Activated CD4-positive, alpha-beta T cell treated with anti-CD3 and anti-CD28 coated beads, Interleukin-10, Interleukin-2, amounts not matched to agents 100 ng/mL and 50 ng/mL, durations not matched to agents 16 hours and 8 hours (primary cell): ENCODE results near the gene AUH.

Source experiments
- DNase-seq: peaks from one replicate; pipeline ENCODE4 v3.0.0-alpha.2; 2020

AUH gene

DNA sequence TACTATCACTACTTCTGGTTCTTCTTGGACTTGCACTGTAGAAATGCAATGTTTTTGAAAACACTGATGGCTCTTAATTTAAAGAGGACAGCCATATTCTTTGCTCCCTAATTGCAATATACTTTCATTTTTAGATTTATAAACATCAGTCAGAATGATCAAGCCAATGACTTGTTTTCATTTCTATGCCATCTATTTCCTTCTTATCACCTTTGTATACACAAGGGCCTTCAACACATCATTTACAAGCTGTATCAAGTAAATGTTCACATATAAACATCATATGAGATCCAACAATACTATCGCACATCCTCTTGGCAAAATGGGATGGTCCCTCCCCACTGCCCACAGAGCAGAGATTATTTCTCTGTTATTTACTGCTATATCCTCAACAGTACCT lies 24.9 kb downstream of the AUH start:
- DNase-seq, result no peak

GRCh38 chr9:91334053-91334452 lies 27.7 kb downstream of the AUH start:
- peak; percentile 32 for DNase-seq

DNA sequence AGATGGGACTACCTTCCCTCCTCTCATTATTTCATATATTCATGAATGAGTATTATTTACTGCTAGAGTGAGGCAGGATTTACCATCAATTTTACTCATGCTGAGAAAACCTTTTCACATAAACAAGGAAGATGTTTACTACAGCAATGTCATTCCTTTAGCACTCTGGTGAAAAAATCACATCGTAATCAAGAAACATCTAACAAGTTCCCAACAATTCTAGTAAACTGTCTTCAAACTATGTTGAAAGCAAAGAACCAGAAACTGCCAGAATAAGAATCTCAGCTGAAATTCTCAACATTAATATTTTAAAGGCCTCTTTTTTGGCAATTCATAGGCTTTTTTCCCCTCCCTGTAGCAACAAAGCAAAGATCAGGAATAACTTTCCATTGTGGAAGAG lies 28.2 kb downstream of the AUH start:
- DNase-seq, result no peak

DNA sequence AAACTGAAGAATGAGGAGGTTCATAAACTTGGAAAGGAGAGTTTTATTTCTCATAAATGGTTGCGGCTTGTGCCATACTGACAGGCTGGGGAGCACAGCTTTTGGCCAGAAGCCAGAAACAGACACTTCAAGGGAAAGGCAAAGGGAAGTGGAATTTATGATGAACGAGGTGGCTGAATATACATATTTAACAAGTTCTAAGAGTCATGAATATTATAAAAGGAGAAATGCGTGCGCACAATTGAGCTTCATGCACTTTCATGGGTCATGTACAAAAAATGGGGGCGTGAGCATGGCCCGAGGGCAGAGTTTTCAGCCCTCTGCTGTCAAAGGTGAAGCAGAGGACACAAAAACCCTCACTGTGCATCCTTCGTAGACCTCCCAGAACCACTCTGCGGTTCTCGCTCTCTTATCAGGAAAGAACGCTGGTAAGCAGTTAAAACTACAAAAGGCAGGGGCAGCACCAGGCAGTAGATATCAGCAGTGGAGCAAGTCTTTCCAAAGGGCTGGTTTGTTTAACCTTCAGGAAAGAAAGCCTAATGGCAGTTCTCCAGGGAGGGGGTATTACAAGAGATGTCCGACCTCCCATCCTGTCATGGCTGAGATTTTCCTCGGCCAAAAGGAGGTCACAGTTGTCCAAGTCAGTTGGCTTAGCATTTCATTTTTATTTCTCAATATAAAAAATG lies 29.0 kb downstream of the AUH start:
- DNase-seq, result no peak

GRCh38 chr9:91331849-91332248 lies 29.9 kb downstream of the AUH start:
- no peak for DNase-seq

- DNase-seq, result no peak
These were observed 33.5 kb downstream of the AUH start for GRCh38 chr9:91328186-91328585.

DNA sequence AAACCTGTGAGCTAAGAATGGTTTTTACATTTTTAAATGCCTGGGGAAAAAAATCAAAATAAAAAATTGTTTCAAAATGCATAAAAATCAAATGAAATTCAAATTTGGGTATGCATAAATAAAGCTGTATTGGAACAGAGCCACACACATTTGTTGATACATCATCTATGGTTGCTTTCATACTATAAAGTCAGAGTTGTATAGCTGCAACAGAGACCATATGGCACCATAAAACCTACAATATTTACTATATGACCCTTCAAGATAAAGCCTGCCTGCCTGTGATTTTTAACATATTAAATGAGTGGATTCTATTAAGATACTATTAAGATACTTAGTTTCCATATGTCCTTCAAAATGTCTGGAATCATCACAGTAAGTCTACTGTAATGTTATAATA lies 40.0 kb downstream of the AUH start:
- DNase-seq, result no peak

- DNase-seq, result no peak
These were observed 41.4 kb downstream of the AUH start for GRCh38 chr9:91320299-91320698.

- no peak for DNase-seq
These were observed 45.6 kb downstream of the AUH start for GRCh38 chr9:91316093-91316492.

DNA sequence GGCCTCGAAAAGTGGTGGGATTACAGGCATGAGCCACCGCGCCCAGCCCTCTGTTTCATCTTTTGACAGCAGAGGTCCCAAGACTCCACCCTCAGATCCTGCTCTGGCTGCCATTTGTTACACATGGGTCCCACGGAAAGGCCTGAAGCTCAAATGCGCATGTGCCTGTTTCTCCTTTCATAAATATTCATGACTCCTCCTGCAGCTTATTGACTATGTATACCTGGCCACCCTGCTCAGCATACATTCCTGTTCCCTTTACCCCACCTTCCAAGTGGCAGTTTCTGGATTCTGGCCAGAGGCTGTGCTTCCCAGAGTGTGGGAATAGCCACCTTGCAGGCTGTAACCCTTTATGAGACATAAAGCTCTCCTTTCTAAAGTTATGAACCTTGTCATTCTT lies 46.5 kb downstream of the AUH start:
- DNase-seq, result no peak

- no peak for DNase-seq
These were observed 48.9 kb downstream of the AUH start for GRCh38 chr9:91312717-91313325.

DNA sequence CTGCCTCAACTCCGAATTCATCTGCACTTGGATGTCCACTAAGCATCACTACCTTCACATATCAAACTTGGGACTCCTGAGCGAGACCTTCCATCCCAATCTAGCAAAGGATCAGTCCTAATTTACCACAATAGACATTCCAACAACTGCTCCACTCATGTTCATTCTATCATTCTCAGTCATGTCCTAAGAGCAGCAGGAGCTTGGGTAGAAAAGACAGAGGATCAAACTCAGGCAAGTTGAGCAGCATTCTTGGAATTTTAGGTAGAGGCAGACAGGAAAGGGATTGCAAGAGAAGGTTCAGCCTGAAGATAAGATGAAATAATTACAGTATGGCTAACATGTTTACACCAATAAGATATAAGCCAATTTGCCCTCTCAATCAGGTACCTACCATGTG lies 51.7 kb downstream of the AUH start:
- no peak for DNase-seq

DNA sequence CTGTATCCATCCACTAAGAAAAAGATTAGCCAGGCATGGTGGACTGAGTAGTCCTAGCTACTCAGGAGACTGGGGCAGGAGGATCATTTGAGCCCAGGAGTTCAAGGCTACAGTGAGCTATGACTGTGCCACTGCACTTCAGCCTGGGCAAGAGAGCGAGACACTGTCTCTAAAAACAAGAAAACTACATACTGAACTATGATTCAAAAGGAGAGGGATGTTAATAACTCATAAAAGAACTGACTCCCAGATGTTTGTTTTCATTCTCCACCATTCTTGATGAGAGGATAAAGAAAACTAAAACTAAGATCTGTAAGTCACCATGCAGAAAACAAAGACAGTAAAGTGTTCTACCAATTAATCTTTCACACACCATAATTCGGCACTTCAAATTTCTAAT lies 53.5 kb downstream of the AUH start:
- peak; percentile 38 for DNase-seq

DNA sequence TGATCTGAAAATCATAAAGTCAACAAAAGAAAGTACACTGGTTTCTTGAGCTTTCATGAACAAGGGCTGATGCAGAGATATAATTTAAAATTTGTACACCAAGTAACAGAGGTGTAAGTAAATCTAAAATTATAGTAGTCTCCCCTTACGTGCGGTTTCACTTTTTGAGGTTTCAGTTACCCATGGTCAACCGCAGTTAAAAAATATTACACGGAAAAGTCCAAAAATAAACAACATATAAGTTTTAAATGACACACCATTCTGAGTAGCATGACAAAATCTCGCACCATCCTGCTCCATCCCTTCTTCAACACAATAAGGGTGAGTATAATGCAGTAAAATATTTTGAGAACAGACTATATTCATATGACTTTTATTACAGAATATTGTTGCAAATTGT lies 54.4 kb downstream of the AUH start:
- DNase-seq, result no peak

- no peak for DNase-seq
These were observed 55.5 kb downstream of the AUH start for GRCh38 chr9:91306296-91306630.

GRCh38 chr9:91305596-91306295 lies 56.0 kb downstream of the AUH start:
- DNase-seq, result no peak

- DNase-seq, result no peak
These were observed 57.8 kb downstream of the AUH start for GRCh38 chr9:91303741-91304415.

DNA sequence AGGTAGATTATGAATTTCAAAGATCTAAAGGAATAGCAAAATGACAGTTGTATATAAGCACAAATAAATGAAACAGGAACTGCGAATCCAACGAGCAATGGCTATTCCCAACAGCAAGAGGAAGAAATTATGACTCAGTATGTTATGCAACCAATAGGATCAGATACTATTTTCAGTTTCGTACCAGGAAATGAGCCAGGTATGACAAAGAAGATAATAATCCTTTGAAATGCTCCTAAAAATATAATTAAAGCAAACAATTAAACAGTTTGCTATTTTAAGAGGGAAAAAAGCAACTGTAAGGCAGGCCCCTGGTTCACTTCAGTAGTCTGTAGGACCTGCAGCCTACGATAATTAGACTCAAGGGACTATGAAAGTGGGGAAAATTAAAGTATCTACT lies 58.9 kb downstream of the AUH start:
- DNase-seq, result no peak

GRCh38 chr9:91301161-91301560 lies 60.6 kb downstream of the AUH start:
- DNase-seq, result no peak

DNA sequence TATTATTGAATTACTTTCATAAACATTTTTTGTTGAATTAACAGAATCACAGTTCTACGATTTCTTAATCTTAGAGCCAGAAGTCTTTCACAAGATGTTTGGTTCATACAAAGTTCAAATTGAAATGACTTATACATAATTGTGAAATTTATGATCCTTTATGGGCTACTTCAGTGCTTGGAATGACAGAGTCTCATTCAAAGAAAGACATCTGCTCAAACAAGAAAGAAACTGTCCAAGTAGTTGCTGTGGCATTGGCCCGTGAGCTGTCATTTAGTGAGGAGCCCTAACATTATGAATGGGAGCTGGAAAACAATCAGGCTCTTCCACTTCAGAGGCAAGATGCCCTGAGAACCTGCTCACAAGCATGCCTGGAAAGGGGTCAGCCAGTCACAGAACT lies 63.4 kb downstream of the AUH start:
- DNase-seq, result no peak

- no peak for DNase-seq
These were observed 64.4 kb downstream of the AUH start for GRCh38 chr9:91297306-91297705.

DNA sequence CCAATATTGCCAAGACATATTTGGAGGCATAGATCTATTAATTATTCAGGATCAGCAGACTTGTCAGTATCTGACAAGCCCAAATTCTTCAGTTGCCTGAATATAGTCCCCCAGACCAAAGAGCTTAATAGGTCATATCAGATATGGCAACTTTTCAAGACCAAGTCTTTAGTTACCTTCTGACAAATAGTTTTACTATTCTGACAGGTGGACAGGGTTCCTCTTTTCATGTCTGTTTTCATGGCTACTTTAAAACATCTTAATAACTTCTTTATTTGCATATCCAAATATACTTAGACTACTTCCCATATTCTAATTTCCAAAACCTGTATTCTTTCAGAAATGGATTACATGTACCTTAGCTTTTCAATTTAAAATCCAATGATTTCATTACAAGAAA lies 65.4 kb downstream of the AUH start:
- no peak for DNase-seq

DNA sequence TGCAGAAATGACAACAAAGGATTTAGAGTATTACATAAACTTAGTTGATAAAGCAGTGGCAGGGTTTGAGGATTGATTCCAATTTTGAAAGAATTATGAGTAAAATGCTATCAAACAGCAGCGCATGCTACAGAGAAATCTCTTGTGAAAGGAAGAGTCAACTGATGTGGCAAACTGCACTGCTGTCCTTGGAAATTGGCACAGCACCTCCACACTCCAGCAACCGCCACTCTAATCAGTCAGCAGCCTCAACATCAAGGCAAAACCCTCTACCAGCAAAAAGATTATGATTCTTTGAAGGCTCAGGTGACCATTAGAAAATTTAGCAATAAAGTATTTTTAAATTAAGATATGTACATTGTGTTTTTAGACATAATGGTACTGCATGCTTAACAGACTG lies 66.4 kb downstream of the AUH start:
- DNase-seq, result no peak

DNA sequence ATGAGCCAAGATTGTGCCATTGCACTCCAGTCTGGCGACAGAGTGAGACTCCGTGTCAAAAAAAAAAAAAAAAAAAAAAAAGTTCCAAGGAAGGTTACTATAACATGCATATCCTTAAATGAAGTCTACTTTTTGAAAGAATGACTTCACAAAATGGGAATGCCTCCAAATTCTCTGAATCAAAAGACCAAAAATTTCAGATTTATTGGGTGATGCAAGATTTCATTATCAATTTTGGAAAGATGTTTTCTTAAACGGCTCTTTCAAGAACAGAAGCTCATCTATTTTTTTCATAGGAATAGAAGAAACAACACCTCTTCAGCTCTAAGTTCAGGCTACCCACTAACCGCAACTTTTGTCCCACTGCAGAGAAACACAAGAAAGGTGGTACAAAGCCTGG lies 69.9 kb downstream of the AUH start:
- no peak for DNase-seq
